MM.1S (cell line): ENCODE measurements around the gene FCHO1.
A peak's percentile ranks its signal among the peaks of the same experiment; 100 is the strongest.
"Not testable (repeated sequence)": the region's sequence is repeated elsewhere in the genome, so short reads cannot be mapped to it uniquely, and the experiment has no call there.

ENCODE experiments used
- DNase-seq: peaks from one replicate; pipeline ENCODE4 v3.0.0-alpha.2; 2015
- H2AFZ ChIP-seq: fragments of 300-600 bp; sonication (generic); 2 replicates; pipeline ENCODE4 v1.6.0; 2016; ENCODE audit warnings: antibody characterized with exemption, low read length
- H3F3A ChIP-seq: fragments of 300-600 bp; sonication (generic); 2 replicates; pipeline ENCODE4 v1.6.1; 2016; ENCODE audit warnings: mild to moderate bottlenecking, antibody characterized with exemption, low read length, moderate library complexity, mixed read lengths; ENCODE audit not compliant: insufficient read depth
- H3K27ac ChIP-seq: fragments of 300-600 bp; sonication (generic); 2 replicates; pipeline ENCODE4 v1.5.1; 2016; ENCODE audit warnings: mild to moderate bottlenecking, low read length
- H3K27me3 ChIP-seq: fragments of 300-600 bp; sonication (generic); replicated peaks from 2 replicates; pipeline ENCODE4 v1.6.0; 2016; ENCODE audit warnings: low read length; ENCODE audit not compliant: insufficient read depth
- H3K36me3 ChIP-seq: fragments of 300-600 bp; sonication (generic); replicated peaks from 2 replicates; pipeline ENCODE4 v1.6.1; 2016; ENCODE audit warnings: mild to moderate bottlenecking, low read length, mixed read lengths; ENCODE audit not compliant: insufficient read depth
- H3K4me1 ChIP-seq: fragments of 300-600 bp; sonication (generic); 2 replicates; pipeline ENCODE4 v1.6.1; 2016; ENCODE audit warnings: low read length, mixed read lengths
- H3K4me2 ChIP-seq: fragments of 300-600 bp; sonication (generic); 2 replicates; pipeline ENCODE4 v1.6.0; 2016; ENCODE audit warnings: low read depth, low read length
- H3K4me3 ChIP-seq: fragments of 300-600 bp; sonication (generic); 2 replicates; pipeline ENCODE4 v1.5.1; 2016; ENCODE audit warnings: low read length, mixed read lengths
- H3K79me2 ChIP-seq: fragments of 300-600 bp; sonication (generic); 2 replicates; pipeline ENCODE4 v1.6.1; 2016; ENCODE audit warnings: mixed run types, low read length, mixed read lengths
- H3K9ac ChIP-seq: fragments of 300-600 bp; sonication (generic); 2 replicates; pipeline ENCODE4 v1.6.1; 2016; ENCODE audit warnings: low read length, mixed read lengths
- H3K9me2 ChIP-seq: fragments of 300-600 bp; sonication (generic); replicated peaks from 2 replicates; pipeline ENCODE4 v1.6.1; 2016; ENCODE audit warnings: mild to moderate bottlenecking, low read length, mixed read lengths; ENCODE audit not compliant: insufficient read depth
- H3K9me3 ChIP-seq: fragments of 300-600 bp; sonication (generic); replicated peaks from 2 replicates; pipeline ENCODE4 v1.6.1; 2016; ENCODE audit warnings: mild to moderate bottlenecking, low read length, mixed read lengths; ENCODE audit not compliant: insufficient read depth
- H4K20me1 ChIP-seq: fragments of 300-600 bp; sonication (generic); 2 replicates; pipeline ENCODE4 v1.6.1; 2016; ENCODE audit warnings: mild to moderate bottlenecking, low read length, moderate library complexity, mixed read lengths; ENCODE audit not compliant: insufficient read depth
- EZH2 ChIP-seq: fragments of 300-600 bp; sonication (generic); optimal IDR thresholded peaks from 2 replicates; pipeline ENCODE3; 2017; ENCODE audit warnings: low read depth, mild to moderate bottlenecking, antibody characterized with exemption, low read length, mixed read lengths
- EZH2phosphoT487 ChIP-seq: fragments of 300-600 bp; sonication (generic); IDR thresholded peaks from 2 replicates; pipeline ENCODE4 v1.6.1; 2018; ENCODE audit warnings: antibody characterized with exemption, low read length
- TF ChIP-seq, protein P1 (sequence below): fragments of 300-600 bp; sonication (generic); IDR thresholded peaks from 2 replicates; pipeline ENCODE4 v1.5.1; 2016; ENCODE audit warnings: antibody characterized with exemption, low read length, mixed read lengths

The FCHO1 gene

DNA sequence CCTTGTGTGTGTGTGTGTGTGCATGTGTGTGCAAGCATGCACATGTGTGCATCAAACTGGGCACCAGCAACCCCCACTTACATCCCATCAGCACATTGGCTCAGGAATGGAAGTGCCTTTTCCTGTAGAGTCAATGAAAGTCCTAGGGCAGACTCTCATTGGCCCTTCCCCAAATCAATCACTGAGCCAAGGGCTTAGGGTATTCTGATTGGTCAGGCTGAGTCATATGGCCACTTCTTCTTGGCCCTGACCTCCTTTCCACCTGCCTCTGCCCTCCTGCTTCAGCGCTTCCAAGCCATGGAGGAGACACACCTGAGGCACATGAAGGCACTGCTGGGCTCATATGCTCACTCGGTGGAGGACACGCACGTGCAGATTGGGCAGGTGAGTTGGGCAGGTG lies 20.9 kb downstream of the FCHO1 start:
- no peaks in the 10 kb centered on the region for H3K9me3 ChIP-seq
- H3K4me2 ChIP-seq = no peak overlapping the region
- H3K27me3 ChIP-seq = no peaks in the 10 kb centered on the region
- H3K79me2 ChIP-seq = no peaks in the 10 kb centered on the region
- no peak for TF ChIP-seq EZH2
- TF ChIP-seq, protein P1, sequence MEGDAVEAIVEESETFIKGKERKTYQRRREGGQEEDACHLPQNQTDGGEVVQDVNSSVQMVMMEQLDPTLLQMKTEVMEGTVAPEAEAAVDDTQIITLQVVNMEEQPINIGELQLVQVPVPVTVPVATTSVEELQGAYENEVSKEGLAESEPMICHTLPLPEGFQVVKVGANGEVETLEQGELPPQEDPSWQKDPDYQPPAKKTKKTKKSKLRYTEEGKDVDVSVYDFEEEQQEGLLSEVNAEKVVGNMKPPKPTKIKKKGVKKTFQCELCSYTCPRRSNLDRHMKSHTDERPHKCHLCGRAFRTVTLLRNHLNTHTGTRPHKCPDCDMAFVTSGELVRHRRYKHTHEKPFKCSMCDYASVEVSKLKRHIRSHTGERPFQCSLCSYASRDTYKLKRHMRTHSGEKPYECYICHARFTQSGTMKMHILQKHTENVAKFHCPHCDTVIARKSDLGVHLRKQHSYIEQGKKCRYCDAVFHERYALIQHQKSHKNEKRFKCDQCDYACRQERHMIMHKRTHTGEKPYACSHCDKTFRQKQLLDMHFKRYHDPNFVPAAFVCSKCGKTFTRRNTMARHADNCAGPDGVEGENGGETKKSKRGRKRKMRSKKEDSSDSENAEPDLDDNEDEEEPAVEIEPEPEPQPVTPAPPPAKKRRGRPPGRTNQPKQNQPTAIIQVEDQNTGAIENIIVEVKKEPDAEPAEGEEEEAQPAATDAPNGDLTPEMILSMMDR = no peak
- TF ChIP-seq EZH2phosphoT487 = no peak
- H3K4me3 ChIP-seq = no peak overlapping the region
- no peak for DNase-seq
- no peaks in the 10 kb centered on the region for H3K4me1 ChIP-seq
- H3K9ac ChIP-seq = no peak overlapping the region
- no peak overlapping the region for H3K27ac ChIP-seq
- no peaks in the 10 kb centered on the region for H3F3A ChIP-seq
- no peak overlapping the region for H2AFZ ChIP-seq
- H3K36me3 ChIP-seq = no peaks in the 10 kb centered on the region
- no peaks in the 10 kb centered on the region for H3K9me2 ChIP-seq
- H4K20me1 ChIP-seq = no peaks in the 10 kb centered on the region

DNA sequence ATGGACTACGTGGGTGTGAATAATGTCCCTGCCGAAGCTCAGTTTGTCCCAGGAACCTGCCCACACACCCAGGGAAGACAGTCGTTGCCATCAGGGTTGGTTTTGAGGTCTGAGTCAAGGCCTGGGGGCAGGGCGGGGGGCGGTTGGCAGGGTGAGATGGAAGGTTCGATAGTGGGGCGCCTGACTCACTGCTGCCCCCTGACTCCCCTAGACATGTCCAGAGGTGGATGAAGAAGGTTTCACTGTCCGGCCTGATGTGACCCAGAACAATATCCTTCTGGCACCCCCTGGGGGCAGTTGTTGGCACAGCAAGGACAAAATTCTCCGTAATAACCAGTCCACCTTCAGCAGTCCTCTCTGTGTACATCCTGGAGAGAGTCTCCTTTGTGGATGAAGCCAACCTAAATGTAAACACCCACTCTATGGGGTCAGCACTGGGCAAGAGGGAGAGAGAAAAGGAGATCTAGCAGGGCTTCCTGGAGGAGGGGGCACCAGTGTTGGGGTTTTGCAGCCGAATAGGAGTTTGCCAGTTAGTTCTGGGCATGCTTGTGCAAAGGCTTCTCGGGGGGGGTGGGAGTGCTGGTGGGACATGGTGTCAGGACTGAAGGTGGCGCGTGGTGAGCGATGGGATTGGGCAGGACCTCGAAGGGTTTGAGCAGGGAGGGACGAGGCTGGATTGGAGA lies 24.1 kb downstream of the FCHO1 start:
- DNase-seq = peak; percentile 28
- no peaks in the 10 kb centered on the region for H3K9me3 ChIP-seq
- no peak for TF ChIP-seq EZH2
- TF ChIP-seq, protein P1 = peak; percentile 72
- H3K79me2 ChIP-seq = no peaks in the 10 kb centered on the region
- no peaks in the 10 kb centered on the region for H3K36me3 ChIP-seq
- no peaks in the 10 kb centered on the region for H3K27me3 ChIP-seq
- H3K4me2 ChIP-seq = no peak overlapping the region
- no peaks in the 10 kb centered on the region for H4K20me1 ChIP-seq
- no peak overlapping the region for H3K27ac ChIP-seq
- no peaks in the 10 kb centered on the region for H3K4me1 ChIP-seq
- H3F3A ChIP-seq = no peaks in the 10 kb centered on the region
- H3K9me2 ChIP-seq = no peaks in the 10 kb centered on the region
- no peak overlapping the region for H3K4me3 ChIP-seq
- no peak overlapping the region for H3K9ac ChIP-seq
- no peak overlapping the region for H2AFZ ChIP-seq

DNA sequence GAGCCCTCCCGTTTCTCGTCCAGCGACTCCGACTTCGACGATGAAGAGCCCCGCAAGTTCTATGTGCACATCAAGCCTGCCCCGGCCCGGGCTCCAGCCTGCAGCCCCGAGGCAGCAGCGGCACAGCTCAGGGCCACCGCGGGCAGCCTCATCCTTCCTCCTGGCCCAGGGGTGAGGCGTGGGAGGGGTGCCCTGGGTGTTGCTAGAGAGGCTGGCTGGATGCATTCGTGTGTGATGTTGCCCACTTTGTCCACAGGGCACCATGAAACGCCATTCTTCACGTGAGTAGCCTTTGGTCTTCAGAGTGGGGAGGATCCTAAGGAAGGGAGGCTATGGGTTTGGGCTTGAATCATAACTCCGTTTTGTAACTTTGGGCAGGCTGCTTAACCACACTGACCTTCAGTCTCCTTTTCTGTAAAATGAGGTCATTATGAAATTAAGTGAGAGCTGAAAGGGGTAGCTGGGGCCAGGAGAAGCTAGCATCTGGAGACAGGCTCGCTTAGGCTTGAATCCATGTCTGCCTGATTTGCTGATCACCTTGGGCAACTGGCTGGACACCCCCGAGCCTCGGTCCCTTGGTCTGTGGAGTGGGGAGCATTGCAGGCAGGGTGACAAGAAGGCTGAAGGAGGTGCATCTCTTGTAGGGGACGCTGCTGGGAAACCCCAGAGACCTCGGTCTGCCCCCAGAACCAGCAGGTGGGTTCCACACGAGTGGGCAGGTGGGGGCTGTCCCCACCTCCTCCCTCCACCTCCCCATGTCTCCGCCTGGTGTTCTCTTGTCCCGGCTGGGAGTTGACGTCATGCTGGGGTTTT lies 24.9 kb downstream of the FCHO1 start:
- Histone ChIP-seq H3K79me2 (no peaks in the 10 kb centered on the region), H3K4me2 (no peak overlapping the region), H3F3A (no peaks in the 10 kb centered on the region), H3K4me3 (no peak overlapping the region), H3K9ac (no peak overlapping the region), H3K36me3 (no peaks in the 10 kb centered on the region), H2AFZ (no peak overlapping the region), H3K4me1 (no peaks in the 10 kb centered on the region), H3K9me3 (no peaks in the 10 kb centered on the region), H4K20me1 (no peaks in the 10 kb centered on the region), H3K9me2 (no peaks in the 10 kb centered on the region), H3K27me3 (no peaks in the 10 kb centered on the region), H3K27ac (no peak overlapping the region)
- TF ChIP-seq EZH2 (no peak), EZH2phosphoT487 (no peak)
- TF ChIP-seq, protein P1 = no peak
- no peak for DNase-seq

DNA sequence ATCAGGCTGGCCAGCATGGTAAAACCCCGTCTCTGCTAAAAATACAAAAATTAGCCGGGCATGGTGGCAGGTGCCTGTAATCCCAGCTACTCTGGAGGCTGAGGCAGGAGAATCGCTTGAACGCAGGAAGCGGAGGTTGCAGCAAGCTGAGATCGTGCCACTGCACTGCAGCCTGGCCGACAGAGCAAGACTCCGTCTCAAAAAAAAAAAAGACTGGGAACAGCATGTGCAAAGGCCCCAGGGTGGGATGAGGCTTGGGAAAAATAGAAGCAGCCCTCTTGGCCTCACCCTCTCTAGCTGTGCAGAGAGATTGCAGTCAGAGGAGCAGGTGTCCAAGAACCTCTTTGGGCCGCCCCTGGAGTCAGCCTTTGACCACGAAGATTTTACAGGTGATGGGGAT lies 26.6 kb downstream of the FCHO1 start:
- H3K79me2 ChIP-seq, H3F3A ChIP-seq, H3K9me2 ChIP-seq, H4K20me1 ChIP-seq, H3K27ac ChIP-seq, H3K36me3 ChIP-seq, H3K4me1 ChIP-seq, H3K4me3 ChIP-seq, H2AFZ ChIP-seq, H3K27me3 ChIP-seq, H3K4me2 ChIP-seq, H3K9ac ChIP-seq, H3K9me3 ChIP-seq, DNase-seq: not testable (repeated sequence)
